Measurements from ENCODE around the gene DOCK8. TPM values are rescaled to one million over a fixed set of nuclear protein-coding genes. Genes with fewer than 3 reads are reported as not detected.

DOCK8 gene
- total RNA-seq, 2 experiments from 2014 or later: 59.0 to 145 TPM

DNA sequence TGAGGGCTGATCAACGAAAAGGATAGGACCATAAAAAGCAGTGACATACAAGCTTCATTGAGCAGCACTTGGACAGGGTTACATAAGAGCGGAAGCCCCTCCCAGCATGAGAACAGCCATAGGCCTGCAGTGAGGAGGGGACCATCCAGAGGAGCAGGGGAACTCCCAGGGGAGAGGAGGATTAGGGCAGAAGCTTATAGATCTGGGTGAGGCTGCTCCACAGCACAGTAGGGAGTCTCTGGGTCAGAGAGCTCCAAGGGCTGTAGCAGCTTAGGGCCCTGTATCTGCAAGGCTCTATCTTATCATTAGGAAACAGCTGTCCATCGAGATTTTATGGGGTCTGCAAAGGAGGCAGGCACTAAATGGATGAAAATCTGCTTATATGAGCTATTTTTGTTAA, 186.6 kb downstream of the DOCK8 start:
- ChIA-PET CTCF (ENCODE audit: unreplicated experiment) (interaction anchor here (1.5 kb wide), 1 partner anchor 18 kb away, joined by 4 read pairs; no protein-coding TSS in a partner anchor), POLR2A (interaction anchor here (0.5 kb wide), 1 partner anchor 9 kb away, joined by 3 read pairs; no protein-coding TSS in a partner anchor)
- Histone ChIP-seq H3K4me3 (ENCODE audit: low read depth, low read length, poor library complexity, severe bottlenecking) (no peak overlapping the region), H3K4me1 (ENCODE audit: insufficient read depth, low read length, poor library complexity, severe bottlenecking) (no peaks in the 10 kb centered on the region), H2AFZ (ENCODE audit: low read length) (no peak overlapping the region), H3K27ac (ENCODE audit: low read depth, low read length, poor library complexity, severe bottlenecking) (no peak overlapping the region), H3K36me3 (ENCODE audit: insufficient read depth, low read length) (peaks cover 95% of the 10 kb centered on the region), H3K4me2 (ENCODE audit: low read length) (no peak overlapping the region), H3K9me2 (ENCODE audit: insufficient read depth, low read length) (no peaks in the 10 kb centered on the region), H4K20me1 (ENCODE audit: insufficient read depth, low read length) (no peaks in the 10 kb centered on the region), H3K79me2 (ENCODE audit: insufficient read depth, low read depth, low read length) (no peaks in the 10 kb centered on the region), H3K9me3 (ENCODE audit: low read length) (no peaks in the 10 kb centered on the region)
- TF ChIP-seq EZH2phosphoT487 (IDR thresholded peaks at IDR 0.05; ENCODE audit: borderline replicate concordance, low read depth, low read length): no peak
- TF ChIP-seq, protein P1, sequence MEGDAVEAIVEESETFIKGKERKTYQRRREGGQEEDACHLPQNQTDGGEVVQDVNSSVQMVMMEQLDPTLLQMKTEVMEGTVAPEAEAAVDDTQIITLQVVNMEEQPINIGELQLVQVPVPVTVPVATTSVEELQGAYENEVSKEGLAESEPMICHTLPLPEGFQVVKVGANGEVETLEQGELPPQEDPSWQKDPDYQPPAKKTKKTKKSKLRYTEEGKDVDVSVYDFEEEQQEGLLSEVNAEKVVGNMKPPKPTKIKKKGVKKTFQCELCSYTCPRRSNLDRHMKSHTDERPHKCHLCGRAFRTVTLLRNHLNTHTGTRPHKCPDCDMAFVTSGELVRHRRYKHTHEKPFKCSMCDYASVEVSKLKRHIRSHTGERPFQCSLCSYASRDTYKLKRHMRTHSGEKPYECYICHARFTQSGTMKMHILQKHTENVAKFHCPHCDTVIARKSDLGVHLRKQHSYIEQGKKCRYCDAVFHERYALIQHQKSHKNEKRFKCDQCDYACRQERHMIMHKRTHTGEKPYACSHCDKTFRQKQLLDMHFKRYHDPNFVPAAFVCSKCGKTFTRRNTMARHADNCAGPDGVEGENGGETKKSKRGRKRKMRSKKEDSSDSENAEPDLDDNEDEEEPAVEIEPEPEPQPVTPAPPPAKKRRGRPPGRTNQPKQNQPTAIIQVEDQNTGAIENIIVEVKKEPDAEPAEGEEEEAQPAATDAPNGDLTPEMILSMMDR (conservative IDR thresholded peaks at IDR 0.05; ENCODE audit: low read length): no peak
- no peak for DNase-seq (ENCODE audit: low spot score)
- intact Hi-C loops (cut with micrococcal nuclease; ENCODE audit: unreplicated experiment): no loop called here
- no TSS peak for BruUV-seq (replicated peaks)

DNA sequence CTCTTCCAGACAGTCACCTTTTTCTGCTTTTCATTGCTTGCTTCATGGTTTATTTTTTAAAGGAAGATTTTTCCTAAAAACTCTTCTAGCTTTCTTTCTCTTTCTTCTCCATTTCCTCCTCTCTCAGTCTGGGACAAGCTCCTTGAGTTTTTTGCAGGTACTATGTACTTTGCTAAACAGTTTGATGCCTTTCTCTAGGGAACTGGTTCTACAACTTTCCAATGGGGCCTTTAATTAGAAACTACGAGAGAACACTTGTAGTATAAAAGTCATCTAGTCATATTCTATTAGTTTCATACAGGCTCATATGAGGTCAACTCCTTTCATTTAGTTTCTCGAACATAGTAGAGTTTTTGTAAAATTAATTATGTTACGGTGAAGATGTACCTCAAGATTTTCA, 189.6 kb downstream of the DOCK8 start:
- ChIA-PET CTCF (ENCODE audit: unreplicated experiment) (no interaction called here), POLR2A (interaction anchor here (0.5 to 1.7 kb wide), 3 partner anchors 9 to 117 kb away, joined by 3 to 5 read pairs (median 4); no protein-coding TSS in a partner anchor)
- H4K20me1 ChIP-seq (ENCODE audit: insufficient read depth, low read length): no peaks in the 10 kb centered on the region
- no peaks in the 10 kb centered on the region for H3K79me2 ChIP-seq (ENCODE audit: insufficient read depth, low read depth, low read length)
- peaks cover 96% of the 10 kb centered on the region for H3K36me3 ChIP-seq (ENCODE audit: insufficient read depth, low read length)
- no peaks in the 10 kb centered on the region for H3K9me2 ChIP-seq (ENCODE audit: insufficient read depth, low read length)
- no peaks in the 10 kb centered on the region for H3K9me3 ChIP-seq (ENCODE audit: low read length)
- no TSS peak for BruUV-seq (replicated peaks)
- intact Hi-C loops (cut with micrococcal nuclease; ENCODE audit: unreplicated experiment): no loop called here
- no peak for TF ChIP-seq EZH2phosphoT487 (IDR thresholded peaks at IDR 0.05; ENCODE audit: borderline replicate concordance, low read depth, low read length)
- TF ChIP-seq, protein P1 (conservative IDR thresholded peaks at IDR 0.05; ENCODE audit: low read length): no peak
- no peak for DNase-seq (ENCODE audit: low spot score)
- H2AFZ ChIP-seq (ENCODE audit: low read length): no peak overlapping the region
- H3K4me3 ChIP-seq (ENCODE audit: low read depth, low read length, poor library complexity, severe bottlenecking): no peak overlapping the region
- no peak overlapping the region for H3K4me2 ChIP-seq (ENCODE audit: low read length)
- H3K27ac ChIP-seq (ENCODE audit: low read depth, low read length, poor library complexity, severe bottlenecking): no peak overlapping the region
- H3K4me1 ChIP-seq (ENCODE audit: insufficient read depth, low read length, poor library complexity, severe bottlenecking): no peaks in the 10 kb centered on the region

DNA sequence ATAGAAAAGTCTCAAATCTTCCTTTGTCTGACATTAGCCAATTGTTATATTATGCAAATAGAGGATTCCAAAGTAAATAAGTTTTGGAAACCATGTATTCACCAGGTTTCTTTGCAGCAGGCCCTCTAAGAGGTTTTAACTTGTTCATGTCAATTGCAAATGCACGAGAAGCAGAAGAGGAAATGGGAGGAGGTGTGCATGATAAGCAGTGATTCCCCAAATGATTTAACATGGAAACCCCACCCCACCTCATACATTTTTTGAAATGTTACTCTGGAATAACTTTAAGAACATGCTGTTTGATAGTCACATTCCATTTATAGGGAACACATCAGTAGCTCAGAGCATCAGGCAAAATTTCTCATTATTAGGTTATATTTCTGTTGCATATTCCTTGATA, 190.7 kb downstream of the DOCK8 start:
- ChIA-PET POLR2A (interaction anchor here (0.6 kb wide), 1 partner anchor 40 kb away, joined by 3 read pairs; no protein-coding TSS in a partner anchor), CTCF (ENCODE audit: unreplicated experiment) (interaction anchor here (0.6 kb wide), 1 partner anchor 78 kb away, joined by 3 read pairs; no protein-coding TSS in a partner anchor)
- H3K4me1 ChIP-seq (ENCODE audit: insufficient read depth, low read length, poor library complexity, severe bottlenecking): no peaks in the 10 kb centered on the region
- H4K20me1 ChIP-seq (ENCODE audit: insufficient read depth, low read length): no peaks in the 10 kb centered on the region
- no peaks in the 10 kb centered on the region for H3K9me3 ChIP-seq (ENCODE audit: low read length)
- no peaks in the 10 kb centered on the region for H3K79me2 ChIP-seq (ENCODE audit: insufficient read depth, low read depth, low read length)
- no peak for DNase-seq (ENCODE audit: low spot score)
- no peaks in the 10 kb centered on the region for H3K9me2 ChIP-seq (ENCODE audit: insufficient read depth, low read length)
- H3K4me3 ChIP-seq (ENCODE audit: low read depth, low read length, poor library complexity, severe bottlenecking): no peak overlapping the region
- H2AFZ ChIP-seq (ENCODE audit: low read length): no peak overlapping the region
- no peak overlapping the region for H3K27ac ChIP-seq (ENCODE audit: low read depth, low read length, poor library complexity, severe bottlenecking)
- no TSS peak for BruUV-seq (replicated peaks)
- H3K36me3 ChIP-seq (ENCODE audit: insufficient read depth, low read length): peaks cover 89% of the 10 kb centered on the region
- intact Hi-C loops (cut with micrococcal nuclease; ENCODE audit: unreplicated experiment): no loop called here
- no peak for TF ChIP-seq EZH2phosphoT487 (IDR thresholded peaks at IDR 0.05; ENCODE audit: borderline replicate concordance, low read depth, low read length)
- TF ChIP-seq, protein P1 (conservative IDR thresholded peaks at IDR 0.05; ENCODE audit: low read length): no peak
- H3K4me2 ChIP-seq (ENCODE audit: low read length): no peak overlapping the region
